GM23338 (cell line): ENCODE results near the gene PDCD1. TPM values are rescaled to one million over a fixed set of nuclear protein-coding genes. Genes with fewer than 3 reads are reported as not detected.

Experiments used
- ATAC-seq: fragments of 200-7000 bp; cut with Tn5 transposase; 3 replicates; pipeline ENCODE4 v1.9.1; 2020
- DNase-seq: peaks from one replicate; pipeline ENCODE4 v3.0.0-alpha.2; 2015; ENCODE audit warnings: low spot score
- H2AFZ ChIP-seq: fragments of 200-600 bp; sonication (generic); 2 replicates; pipeline ENCODE4 v1.8.0; 2016; ENCODE audit warnings: antibody characterized with exemption, mild to moderate bottlenecking, moderate library complexity
- H3F3A ChIP-seq: fragments of 200-600 bp; sonication (generic); replicated peaks from 2 replicates; pipeline ENCODE4 v1.8.0; 2017; ENCODE audit warnings: antibody characterized with exemption, mixed run types, low read depth
- H3K27ac ChIP-seq: fragments of 200-600 bp; sonication (generic); 2 replicates; pipeline ENCODE4 v1.6.1; 2016; ENCODE audit warnings: low read depth
- H3K27me3 ChIP-seq: fragments of 200-600 bp; sonication (generic); 2 replicates; pipeline ENCODE4 v1.8.0; 2016; ENCODE audit warnings: mild to moderate bottlenecking, mixed run types, moderate library complexity; ENCODE audit not compliant: insufficient read depth
- H3K36me3 ChIP-seq: fragments of 200-600 bp; sonication (generic); 2 replicates; pipeline ENCODE4 v1.8.0; 2016; ENCODE audit warnings: mild to moderate bottlenecking; ENCODE audit not compliant: insufficient read depth
- H3K4me1 ChIP-seq: fragments of 200-600 bp; sonication (generic); 2 replicates; pipeline ENCODE4 v1.8.0; 2016; ENCODE audit warnings: mild to moderate bottlenecking, moderate library complexity; ENCODE audit not compliant: insufficient read depth
- H3K4me2 ChIP-seq: fragments of 200-600 bp; sonication (generic); 2 replicates; pipeline ENCODE4 v1.7.1; 2017; ENCODE audit warnings: mixed run types
- H3K4me3 ChIP-seq: fragments of 200-600 bp; sonication (generic); 2 replicates; pipeline ENCODE4 v1.6.1; 2016; ENCODE audit warnings: mixed run types
- H3K79me2 ChIP-seq: fragments of 200-600 bp; sonication (generic); replicated peaks from 2 replicates; pipeline ENCODE4 v1.8.0; 2017; ENCODE audit warnings: mild to moderate bottlenecking; ENCODE audit not compliant: insufficient read depth
- H3K9me2 ChIP-seq: fragments of 200-600 bp; sonication (generic); 2 replicates; pipeline ENCODE4 v1.8.0; 2017; ENCODE audit not compliant: insufficient read depth
- H4K20me1 ChIP-seq: fragments of 200-600 bp; sonication (generic); replicated peaks from 2 replicates; pipeline ENCODE4 v1.8.0; 2017; ENCODE audit warnings: mild to moderate bottlenecking; ENCODE audit not compliant: insufficient read depth
- H3K27ac Mint-ChIP-seq: 2 replicates; pipeline ENCODE4 v1.8.0; 2020; ENCODE audit warnings: inconsistent platforms, mild to moderate bottlenecking, moderate library complexity, mixed read lengths
- H3K27me3 Mint-ChIP-seq: 3 replicates; pipeline ENCODE4 v1.8.0; 2022; ENCODE audit warnings: low read depth, mild to moderate bottlenecking, moderate library complexity, mixed read lengths, inconsistent platforms; ENCODE audit not compliant: insufficient read depth, poor library complexity
- H3K36me3 Mint-ChIP-seq: 3 replicates; pipeline ENCODE4 v1.8.0; 2021; ENCODE audit warnings: low read depth, mild to moderate bottlenecking, inconsistent platforms, moderate library complexity, mixed read lengths
- H3K4me1 Mint-ChIP-seq: 3 replicates; pipeline ENCODE4 v1.8.0; 2020; ENCODE audit warnings: mild to moderate bottlenecking, inconsistent platforms, mixed read lengths
- H3K4me3 Mint-ChIP-seq: 3 replicates; pipeline ENCODE4 v1.8.0; 2021; ENCODE audit warnings: moderate library complexity, mild to moderate bottlenecking, inconsistent platforms, mixed read lengths
- H3K9me3 Mint-ChIP-seq: 3 replicates; pipeline ENCODE4 v1.8.0; 2020; ENCODE audit warnings: moderate library complexity, mild to moderate bottlenecking, inconsistent platforms, mixed read lengths
- CREB1 ChIP-seq: fragments of 250-450 bp; sonication (Bioruptor Pico); IDR thresholded peaks from 2 replicates; pipeline ENCODE4 v1.5.0; 2020; ENCODE audit warnings: low read depth, mild to moderate bottlenecking, moderate library complexity
- EZH2phosphoT487 ChIP-seq: fragments of 200-600 bp; sonication (generic); IDR thresholded peaks from one replicate; pipeline ENCODE4 v1.8.1; 2018; ENCODE audit warnings: antibody characterized with exemption; ENCODE audit not compliant: unreplicated experiment
- JUNB ChIP-seq: IDR thresholded peaks from one replicate; pipeline ENCODE4 v1.6.1; 2016; ENCODE audit warnings: antibody characterized with exemption; ENCODE audit not compliant: unreplicated experiment
- NANOG ChIP-seq: IDR thresholded peaks from 2 replicates; pipeline ENCODE4 v1.6.1; 2016; ENCODE audit warnings: antibody characterized with exemption, borderline replicate concordance
- POLR2AphosphoS5 ChIP-seq: IDR thresholded peaks from 2 replicates; pipeline ENCODE4 v1.6.1; 2016; ENCODE audit warnings: antibody characterized with exemption, low read depth
- STAT1 ChIP-seq: IDR thresholded peaks from one replicate; pipeline ENCODE4 v1.6.1; 2016; ENCODE audit warnings: antibody characterized with exemption; ENCODE audit not compliant: unreplicated experiment
- ZNF331 ChIP-seq: fragments of 250-450 bp; sonication (Bioruptor Pico); IDR thresholded peaks from 2 replicates; pipeline ENCODE4 v1.5.0; 2020; ENCODE audit warnings: low read depth, mild to moderate bottlenecking, moderate library complexity
- ZNF462 ChIP-seq: fragments of 250-450 bp; sonication (Bioruptor Pico); IDR thresholded peaks from 2 replicates; pipeline ENCODE4 v1.5.0; 2020; ENCODE audit warnings: mild to moderate bottlenecking, moderate library complexity
- polyA plus RNA-seq: library from polyadenylated mRNA; unstranded; fragments of >200 nt; fragmentation: Nextera tagmentation; extraction: Ambion mirVana; gene quantifications from 2 replicates; pipeline ENCODE4 v1.2.1, GENCODE V29; 2016
- total RNA-seq: library from RNA; depleted of rRNA; stranded (reverse); fragments of >200 nt; shearing (Covaris generic); gene quantifications from 2 replicates; pipeline ENCODE4 v1.2.3, GENCODE V29; 2014
- TF ChIP-seq, protein P1 (sequence below): IDR thresholded peaks from one replicate; pipeline ENCODE4 v1.6.1; 2018; ENCODE audit warnings: antibody characterized with exemption; ENCODE audit not compliant: unreplicated experiment
- TF ChIP-seq, protein P2 (sequence below), 2 experiments: fragments of 200-600 bp in 1 of 2; sonication (generic) in 1 of 2; conservative IDR thresholded peaks; 2 replicates each; pipeline versions ENCODE4 v1.5.1 to v1.6.1; 2016 to 2017; ENCODE audit warnings: antibody characterized with exemption in 2 of 2, low read depth in 2 of 2, mild to moderate bottlenecking in 2 of 2, moderate library complexity in 1 of 2
- TF ChIP-seq, protein P3 (sequence below): IDR thresholded peaks from 2 replicates; pipeline ENCODE4 v1.6.1; 2016; ENCODE audit warnings: antibody characterized with exemption

The PDCD1 gene
- total and polyA plus RNA-seq, 2 experiments from 2014 or later = 0.34 to 0.38 TPM

DNA sequence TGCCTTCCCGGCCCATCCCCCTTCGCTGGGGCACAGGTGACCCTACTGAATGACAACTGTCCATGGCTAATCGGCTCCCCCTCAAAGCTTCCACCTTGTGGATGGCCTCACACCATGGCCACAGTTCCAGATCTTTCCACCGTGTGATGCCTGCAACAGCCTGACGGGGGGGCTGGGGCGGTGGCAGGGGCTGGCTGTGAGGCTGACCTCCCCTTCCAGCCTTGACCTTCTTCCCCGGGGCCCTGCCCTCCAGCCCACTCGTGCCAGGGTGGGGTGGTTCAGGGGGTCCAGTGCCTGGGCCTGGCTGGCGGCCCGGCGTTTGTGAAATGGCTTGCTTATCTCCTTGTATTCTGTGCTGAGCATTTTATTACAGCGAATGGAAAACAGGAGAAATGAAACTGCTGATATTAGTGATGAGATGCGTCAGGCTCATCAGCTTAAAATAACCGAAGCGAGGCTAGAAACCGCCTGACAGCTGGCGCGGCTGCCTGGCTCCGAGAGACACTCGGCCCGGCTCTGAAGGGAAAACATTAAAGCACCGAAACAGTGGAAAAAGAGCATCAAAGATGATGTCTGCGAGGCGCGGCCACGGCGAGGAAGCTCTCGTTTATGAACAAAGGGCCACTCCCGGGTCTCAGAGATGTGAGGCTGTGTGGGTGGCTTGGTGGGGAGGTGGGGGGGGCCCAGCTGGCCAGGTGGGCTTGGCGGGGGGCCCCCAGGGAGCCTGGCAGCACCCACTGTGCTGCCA lies 916 bp upstream of the PDCD1 start (continued):
- TF ChIP-seq, protein P1, sequence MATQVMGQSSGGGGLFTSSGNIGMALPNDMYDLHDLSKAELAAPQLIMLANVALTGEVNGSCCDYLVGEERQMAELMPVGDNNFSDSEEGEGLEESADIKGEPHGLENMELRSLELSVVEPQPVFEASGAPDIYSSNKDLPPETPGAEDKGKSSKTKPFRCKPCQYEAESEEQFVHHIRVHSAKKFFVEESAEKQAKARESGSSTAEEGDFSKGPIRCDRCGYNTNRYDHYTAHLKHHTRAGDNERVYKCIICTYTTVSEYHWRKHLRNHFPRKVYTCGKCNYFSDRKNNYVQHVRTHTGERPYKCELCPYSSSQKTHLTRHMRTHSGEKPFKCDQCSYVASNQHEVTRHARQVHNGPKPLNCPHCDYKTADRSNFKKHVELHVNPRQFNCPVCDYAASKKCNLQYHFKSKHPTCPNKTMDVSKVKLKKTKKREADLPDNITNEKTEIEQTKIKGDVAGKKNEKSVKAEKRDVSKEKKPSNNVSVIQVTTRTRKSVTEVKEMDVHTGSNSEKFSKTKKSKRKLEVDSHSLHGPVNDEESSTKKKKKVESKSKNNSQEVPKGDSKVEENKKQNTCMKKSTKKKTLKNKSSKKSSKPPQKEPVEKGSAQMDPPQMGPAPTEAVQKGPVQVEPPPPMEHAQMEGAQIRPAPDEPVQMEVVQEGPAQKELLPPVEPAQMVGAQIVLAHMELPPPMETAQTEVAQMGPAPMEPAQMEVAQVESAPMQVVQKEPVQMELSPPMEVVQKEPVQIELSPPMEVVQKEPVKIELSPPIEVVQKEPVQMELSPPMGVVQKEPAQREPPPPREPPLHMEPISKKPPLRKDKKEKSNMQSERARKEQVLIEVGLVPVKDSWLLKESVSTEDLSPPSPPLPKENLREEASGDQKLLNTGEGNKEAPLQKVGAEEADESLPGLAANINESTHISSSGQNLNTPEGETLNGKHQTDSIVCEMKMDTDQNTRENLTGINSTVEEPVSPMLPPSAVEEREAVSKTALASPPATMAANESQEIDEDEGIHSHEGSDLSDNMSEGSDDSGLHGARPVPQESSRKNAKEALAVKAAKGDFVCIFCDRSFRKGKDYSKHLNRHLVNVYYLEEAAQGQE = no peak
- TF ChIP-seq JUNB (no peak), ZNF331 (no peak), CREB1 (CRISPR knock-in tag) (no peak), POLR2AphosphoS5 (no peak)
- TF ChIP-seq, protein P2, sequence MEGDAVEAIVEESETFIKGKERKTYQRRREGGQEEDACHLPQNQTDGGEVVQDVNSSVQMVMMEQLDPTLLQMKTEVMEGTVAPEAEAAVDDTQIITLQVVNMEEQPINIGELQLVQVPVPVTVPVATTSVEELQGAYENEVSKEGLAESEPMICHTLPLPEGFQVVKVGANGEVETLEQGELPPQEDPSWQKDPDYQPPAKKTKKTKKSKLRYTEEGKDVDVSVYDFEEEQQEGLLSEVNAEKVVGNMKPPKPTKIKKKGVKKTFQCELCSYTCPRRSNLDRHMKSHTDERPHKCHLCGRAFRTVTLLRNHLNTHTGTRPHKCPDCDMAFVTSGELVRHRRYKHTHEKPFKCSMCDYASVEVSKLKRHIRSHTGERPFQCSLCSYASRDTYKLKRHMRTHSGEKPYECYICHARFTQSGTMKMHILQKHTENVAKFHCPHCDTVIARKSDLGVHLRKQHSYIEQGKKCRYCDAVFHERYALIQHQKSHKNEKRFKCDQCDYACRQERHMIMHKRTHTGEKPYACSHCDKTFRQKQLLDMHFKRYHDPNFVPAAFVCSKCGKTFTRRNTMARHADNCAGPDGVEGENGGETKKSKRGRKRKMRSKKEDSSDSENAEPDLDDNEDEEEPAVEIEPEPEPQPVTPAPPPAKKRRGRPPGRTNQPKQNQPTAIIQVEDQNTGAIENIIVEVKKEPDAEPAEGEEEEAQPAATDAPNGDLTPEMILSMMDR (conservative IDR thresholded peaks at IDR 0.05; ENCODE audit: low read depth in 2 of 2) = no peak

- no peak overlapping the region for H3K27ac Mint-ChIP-seq
- Histone ChIP-seq H3K4me3 (no peak overlapping the region), H3K27me3 (no peaks in the 10 kb centered on the region), H3K4me1 (peaks cover 7% of the 10 kb centered on the region; the same call in 1 of the 2 replicates), H3K27ac (no peak overlapping the region), H3K79me2 (no peaks in the 10 kb centered on the region), H3F3A (peaks cover 4% of the 10 kb centered on the region; the same call in 1 of the 2 replicates), H4K20me1 (no peaks in the 10 kb centered on the region), H3K36me3 (no peaks in the 10 kb centered on the region), H3K9me2 (no peaks in the 10 kb centered on the region), H2AFZ (no peak overlapping the region), H3K4me2 (no peak overlapping the region)
- no peaks in the 10 kb centered on the region; the same call in 2 of the 3 replicates for H3K36me3 Mint-ChIP-seq
- no peak overlapping the region for H3K4me3 Mint-ChIP-seq
- ATAC-seq (peak; percentile 17), DNase-seq (no peak)
- peaks cover under 1% of the 10 kb centered on the region; the same call in 2 of the 3 replicates for H3K9me3 Mint-ChIP-seq
- peaks cover 10% of the 10 kb centered on the region for H3K4me1 Mint-ChIP-seq
- peaks cover 11% of the 10 kb centered on the region for H3K27me3 Mint-ChIP-seq
- TF ChIP-seq NANOG (no peak), POLR2AphosphoS5 (no peak), ZNF331 (no peak), CREB1 (CRISPR knock-in tag) (no peak), JUNB (no peak), EZH2phosphoT487 (no peak), ZNF462 (CRISPR knock-in tag) (no peak), STAT1 (no peak)
- TF ChIP-seq, protein P3, sequence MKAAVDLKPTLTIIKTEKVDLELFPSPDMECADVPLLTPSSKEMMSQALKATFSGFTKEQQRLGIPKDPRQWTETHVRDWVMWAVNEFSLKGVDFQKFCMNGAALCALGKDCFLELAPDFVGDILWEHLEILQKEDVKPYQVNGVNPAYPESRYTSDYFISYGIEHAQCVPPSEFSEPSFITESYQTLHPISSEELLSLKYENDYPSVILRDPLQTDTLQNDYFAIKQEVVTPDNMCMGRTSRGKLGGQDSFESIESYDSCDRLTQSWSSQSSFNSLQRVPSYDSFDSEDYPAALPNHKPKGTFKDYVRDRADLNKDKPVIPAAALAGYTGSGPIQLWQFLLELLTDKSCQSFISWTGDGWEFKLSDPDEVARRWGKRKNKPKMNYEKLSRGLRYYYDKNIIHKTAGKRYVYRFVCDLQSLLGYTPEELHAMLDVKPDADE = no peak
Observed at GRCh38 chr2:241859017-241859435, 332 bp upstream of the PDCD1 start.
